Measurements from ENCODE around the gene DUOX2.

DNA sequence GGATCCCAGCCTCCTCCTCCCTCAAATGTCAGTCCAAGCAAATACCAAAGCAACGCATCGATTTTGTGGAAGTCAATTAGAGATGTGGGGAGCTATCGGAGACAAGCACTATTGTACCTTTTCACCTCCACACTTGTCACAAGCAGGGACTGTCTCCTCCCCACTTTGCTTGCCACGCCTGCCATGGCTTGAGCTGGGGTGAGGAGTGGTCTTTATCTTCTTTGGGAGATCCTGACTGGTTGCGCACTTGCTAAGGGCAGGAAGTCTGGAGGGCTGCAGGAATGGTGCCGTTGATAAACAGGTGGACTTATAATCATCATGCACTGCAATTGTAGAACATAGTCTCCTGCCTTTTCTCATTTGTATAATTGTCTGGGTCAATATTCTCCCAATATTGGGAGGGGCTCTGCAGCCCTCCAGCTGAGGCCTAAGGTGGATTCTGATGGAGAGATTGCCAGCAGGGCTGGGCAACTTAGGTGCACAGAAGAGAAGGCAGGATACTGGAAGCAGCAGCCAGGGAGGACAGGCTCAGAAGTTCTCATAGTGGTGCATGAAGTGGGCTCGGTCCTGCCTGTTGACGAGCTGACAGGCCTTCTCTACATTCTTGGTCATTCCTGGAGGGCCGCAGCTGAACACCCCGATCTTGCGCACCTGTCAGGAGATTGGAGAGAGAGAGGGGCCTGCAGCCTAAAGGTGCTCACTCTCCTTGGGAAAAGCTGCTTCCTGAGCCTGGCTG, 20.2 kb downstream of the DUOX2 start:
- TF ChIP-seq, protein P1, sequence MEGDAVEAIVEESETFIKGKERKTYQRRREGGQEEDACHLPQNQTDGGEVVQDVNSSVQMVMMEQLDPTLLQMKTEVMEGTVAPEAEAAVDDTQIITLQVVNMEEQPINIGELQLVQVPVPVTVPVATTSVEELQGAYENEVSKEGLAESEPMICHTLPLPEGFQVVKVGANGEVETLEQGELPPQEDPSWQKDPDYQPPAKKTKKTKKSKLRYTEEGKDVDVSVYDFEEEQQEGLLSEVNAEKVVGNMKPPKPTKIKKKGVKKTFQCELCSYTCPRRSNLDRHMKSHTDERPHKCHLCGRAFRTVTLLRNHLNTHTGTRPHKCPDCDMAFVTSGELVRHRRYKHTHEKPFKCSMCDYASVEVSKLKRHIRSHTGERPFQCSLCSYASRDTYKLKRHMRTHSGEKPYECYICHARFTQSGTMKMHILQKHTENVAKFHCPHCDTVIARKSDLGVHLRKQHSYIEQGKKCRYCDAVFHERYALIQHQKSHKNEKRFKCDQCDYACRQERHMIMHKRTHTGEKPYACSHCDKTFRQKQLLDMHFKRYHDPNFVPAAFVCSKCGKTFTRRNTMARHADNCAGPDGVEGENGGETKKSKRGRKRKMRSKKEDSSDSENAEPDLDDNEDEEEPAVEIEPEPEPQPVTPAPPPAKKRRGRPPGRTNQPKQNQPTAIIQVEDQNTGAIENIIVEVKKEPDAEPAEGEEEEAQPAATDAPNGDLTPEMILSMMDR (IDR thresholded peaks at IDR 0.05): no peak
- no peak for TF ChIP-seq POLR2A (IDR thresholded peaks at IDR 0.05)

Data from upper lobe of left lung (tissue), 4 donors.